HG03575 (cell line): ENCODE data around the gene PHF12.

Experiments
- ATAC-seq: cut with Tn5 transposase; IDR thresholded peaks from one replicate; pipeline ENCODE4 v1.9.1; 2021; ENCODE audit not compliant: unreplicated experiment, insufficient number of reproducible peaks, low FRiP score; ENCODE audit errors: extremely low read depth

The PHF12 gene

DNA sequence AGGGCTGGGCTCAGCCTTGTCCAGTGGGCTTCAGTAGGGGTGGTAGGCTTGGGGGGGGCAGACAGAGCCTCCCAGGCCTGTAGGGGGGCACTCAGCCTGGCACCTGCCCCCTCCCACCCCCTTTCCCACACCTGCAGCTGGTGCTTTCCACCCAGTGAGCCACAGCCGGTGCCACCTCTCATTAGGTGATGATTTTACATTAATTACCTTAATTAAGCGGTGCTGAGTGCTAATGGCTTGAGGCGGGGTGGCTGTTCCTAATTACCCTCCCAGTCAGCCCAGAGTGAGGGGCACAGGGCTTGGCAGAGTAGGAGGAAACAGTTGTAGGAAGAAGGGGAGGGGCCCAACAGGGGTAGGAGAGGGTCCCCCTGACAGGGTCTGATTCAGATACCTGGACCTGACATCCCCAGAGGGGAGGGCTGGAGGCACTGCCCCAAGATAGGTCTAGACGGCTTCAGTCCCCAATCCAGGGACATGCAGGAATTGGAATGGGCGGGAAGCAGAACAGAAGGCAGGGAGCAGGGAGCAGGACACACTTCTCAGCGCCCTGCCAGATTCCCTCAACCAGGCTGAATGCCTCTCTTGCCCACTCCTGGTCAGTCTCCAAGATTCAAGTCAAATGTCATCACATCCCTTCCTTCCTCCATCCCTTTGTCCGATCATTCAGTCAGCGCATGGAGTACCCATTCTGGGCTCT is 26.5 kb upstream of the PHF12 start:
- ATAC-seq = no peak

GRCh38 chr17:28975646-28976045 is 24.3 kb upstream of the PHF12 start:
- ATAC-seq = no peak

DNA sequence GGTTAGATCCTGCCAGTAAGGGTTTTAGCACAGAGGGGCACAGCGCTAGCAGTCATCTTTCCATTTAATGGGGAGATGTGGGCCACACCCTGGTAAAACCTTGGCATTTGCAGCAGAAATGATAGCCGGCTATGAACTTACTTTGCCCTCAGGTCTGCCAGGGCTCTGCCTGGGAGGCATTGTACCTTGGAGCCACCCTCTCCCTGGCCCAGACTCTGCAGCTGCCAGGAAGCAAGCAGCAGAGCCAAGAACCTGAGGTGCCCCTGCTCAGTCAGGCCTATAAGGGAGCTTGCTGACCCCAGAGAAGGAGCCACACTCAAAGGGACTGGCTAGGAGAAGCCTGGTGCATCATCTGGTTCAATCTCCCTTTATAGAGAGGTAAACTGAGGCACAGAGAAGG is 23.7 kb upstream of the PHF12 start:
- ATAC-seq = no peak

GRCh38 chr17:28974451-28974850 is 23.1 kb upstream of the PHF12 start:
- ATAC-seq = no peak

GRCh38 chr17:28973425-28973824 is 22.1 kb upstream of the PHF12 start:
- ATAC-seq = no peak

DNA sequence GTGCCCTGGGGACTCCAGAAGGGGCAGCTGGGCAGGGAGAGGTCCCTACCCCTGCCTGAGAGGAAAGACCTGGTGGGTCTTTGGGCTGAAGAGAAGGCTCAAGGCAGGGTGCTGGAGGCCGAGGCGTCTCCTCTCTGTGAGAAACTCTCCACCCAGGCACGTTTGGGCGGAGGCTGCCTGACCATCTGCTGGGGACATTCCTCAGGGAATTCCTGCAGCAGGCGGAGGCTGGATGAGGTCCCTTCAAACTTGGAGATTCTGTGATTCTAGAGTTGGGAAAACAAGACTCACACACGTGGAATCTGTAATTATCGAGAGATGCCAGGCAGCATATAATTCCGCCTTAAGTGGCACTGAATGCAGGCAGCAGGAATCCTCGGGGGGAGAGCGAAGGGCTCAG is 21.1 kb upstream of the PHF12 start:
- no peak for ATAC-seq

- ATAC-seq = no peak
Measured at GRCh38 chr17:28970879-28971278, 19.6 kb upstream of the PHF12 start.

- no peak for ATAC-seq
Measured at GRCh38 chr17:28969706-28970393, 18.5 kb upstream of the PHF12 start.

- ATAC-seq = no peak
Measured at GRCh38 chr17:28968914-28969295, 17.6 kb upstream of the PHF12 start.

DNA sequence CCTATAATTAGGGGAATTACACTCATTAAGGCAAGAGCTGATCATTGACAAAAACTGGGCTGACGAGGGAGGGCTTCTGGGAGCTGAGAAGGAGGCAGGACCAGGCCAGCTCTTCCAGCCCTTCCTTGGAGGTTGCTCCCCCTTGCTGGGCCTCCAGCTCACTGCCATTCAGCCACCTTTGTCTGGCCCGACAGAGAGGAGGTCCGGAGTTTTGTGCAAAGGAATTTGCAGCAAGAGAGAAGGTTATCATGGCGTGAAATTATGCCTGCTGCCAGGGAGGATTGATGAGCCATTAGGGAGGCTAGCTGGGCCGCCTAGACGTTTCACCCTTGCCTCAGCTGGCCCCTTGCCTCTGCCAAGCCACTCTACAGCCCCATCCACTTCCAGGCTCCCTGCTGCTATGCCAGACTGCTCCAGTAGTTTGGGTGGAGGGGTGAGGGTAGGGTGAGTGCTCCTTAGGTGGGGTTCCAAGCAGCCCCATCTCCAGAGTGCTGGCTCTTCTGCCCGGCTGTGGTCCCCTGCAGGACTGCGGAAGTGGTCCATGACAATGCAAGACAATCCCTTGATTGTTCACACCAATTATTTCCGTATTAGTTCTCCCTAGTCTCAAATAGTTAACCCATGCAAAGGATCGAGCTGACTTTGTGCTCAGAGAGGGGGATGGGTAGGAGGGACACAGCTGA is 17.1 kb upstream of the PHF12 start:
- ATAC-seq = no peak

GRCh38 chr17:28967221-28968135 is 16.2 kb upstream of the PHF12 start:
- ATAC-seq = no peak

DNA sequence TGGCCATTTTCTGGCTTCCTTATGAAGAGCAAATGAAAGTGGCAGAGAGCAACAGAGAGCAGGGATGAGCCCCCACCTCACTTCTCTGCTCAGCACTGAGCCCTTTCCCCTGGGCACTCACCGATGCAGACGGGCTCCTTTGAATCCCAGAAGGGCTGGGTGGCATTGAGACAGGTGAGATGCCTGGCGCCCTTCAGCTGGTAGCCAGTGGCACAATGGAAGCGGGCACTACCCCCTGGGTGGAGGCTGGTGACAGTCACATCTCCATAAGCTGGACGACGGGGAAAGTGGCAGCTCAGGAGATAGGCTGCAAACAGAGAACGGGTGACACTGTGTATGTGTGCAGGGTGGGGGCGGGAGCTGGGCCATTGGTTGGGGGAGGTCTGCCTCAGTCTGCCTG is 12.5 kb upstream of the PHF12 start:
- ATAC-seq = no peak

DNA sequence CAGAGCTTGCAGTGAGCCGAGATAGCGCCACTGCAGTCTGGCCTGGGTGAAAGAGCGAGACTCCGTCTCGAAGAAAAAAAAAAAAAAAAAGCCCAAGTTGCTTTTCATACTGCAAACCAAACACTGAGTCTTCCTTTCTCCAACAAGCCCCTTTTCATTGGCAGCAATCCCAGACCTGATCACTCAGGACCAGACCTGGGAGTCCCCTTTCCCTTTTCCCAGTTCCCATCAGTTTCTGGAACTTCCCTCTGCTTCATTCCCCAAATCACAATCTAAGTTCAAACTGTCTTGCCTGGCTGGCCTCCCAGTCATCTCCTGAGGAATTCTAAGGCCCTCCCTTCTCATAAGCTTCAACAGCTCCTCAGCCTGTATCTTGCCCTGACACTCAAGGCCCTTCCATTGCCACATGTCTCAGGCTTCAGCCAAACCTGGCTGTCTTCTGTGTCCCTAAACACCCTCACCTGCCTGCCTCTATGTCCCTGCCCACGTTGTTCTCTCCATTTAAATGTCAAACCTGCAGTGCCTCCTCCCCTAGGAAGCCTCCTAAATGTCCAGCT is 11.8 kb upstream of the PHF12 start:
- no peak for ATAC-seq

- no peak for ATAC-seq
Measured at GRCh38 chr17:28961391-28961790, 10.1 kb upstream of the PHF12 start.

GRCh38 chr17:28960256-28961061 is 9.1 kb upstream of the PHF12 start:
- ATAC-seq = no peak

DNA sequence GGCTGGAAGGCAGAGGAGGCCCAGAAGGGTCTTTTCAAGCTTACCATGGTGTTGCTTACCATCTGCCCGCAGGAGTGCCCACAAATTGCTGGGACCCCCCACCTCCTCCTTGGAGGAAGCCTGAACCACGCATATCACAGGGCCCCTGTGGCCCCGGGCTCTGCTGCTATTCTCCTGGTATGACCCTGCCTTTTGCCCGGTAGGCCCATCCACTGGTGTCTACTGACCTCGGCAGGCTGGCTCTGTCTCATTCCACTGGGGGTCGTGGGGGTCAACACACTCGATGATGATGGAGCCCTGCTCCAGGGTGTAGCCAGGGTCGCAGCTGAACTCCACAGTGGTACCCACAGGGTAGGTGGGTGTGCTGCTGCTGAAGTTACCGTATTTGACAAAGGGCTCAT is 8.2 kb upstream of the PHF12 start:
- ATAC-seq = no peak

- no peak for ATAC-seq
Measured at GRCh38 chr17:28958820-28959455, 7.6 kb upstream of the PHF12 start.

DNA sequence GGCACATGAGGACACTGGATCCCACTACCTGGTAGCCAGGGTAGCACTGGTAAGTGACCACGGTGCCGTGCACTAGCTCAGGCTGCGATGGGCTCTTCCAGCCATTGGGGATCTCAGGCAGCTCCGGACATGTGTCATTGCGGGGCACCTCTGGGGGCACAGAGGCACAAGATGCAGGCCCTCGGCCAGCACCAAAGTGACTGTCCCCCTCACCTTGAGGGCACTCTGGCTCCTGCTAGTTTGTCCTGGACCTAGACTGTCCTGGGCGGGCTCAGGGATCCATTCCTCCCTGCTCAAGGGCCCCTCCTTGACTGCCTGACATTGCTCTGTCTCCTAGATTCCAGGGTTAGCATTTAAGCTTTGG is 6.7 kb upstream of the PHF12 start:
- no peak for ATAC-seq
